ENCODE results near the gene LINGO4. TPM values are rescaled to one million over a fixed set of nuclear protein-coding genes. Genes with fewer than 3 reads are reported as not detected.

Gene LINGO4
- total RNA-seq, 1 donor, result not detected

DNA sequence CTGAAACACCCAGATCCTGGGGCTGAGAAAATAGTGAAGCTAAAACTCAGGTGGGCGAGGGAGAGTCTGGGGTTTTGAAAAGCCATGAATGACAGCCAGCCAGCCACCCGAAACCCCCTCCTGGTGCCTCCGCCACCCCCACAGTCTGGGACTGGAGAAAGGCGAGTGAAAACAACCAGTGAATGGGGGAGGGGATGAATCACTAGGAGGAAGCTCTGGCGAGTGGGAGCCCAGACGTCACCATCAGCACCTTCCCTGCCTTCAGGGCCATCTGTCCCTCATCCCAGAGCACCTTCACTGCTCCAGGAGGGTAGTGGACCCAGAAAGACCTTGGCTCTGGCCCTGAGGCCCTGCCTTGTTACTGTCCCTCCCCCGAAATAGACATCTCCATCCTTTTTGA is 17.2 kb upstream of the LINGO4 start:
- Histone ChIP-seq H3K4me2 (ENCODE audit: insufficient read depth, low read length) (no peak overlapping the region), H3K4me1 (ENCODE audit: insufficient read depth, low read length) (peaks cover 3% of the 10 kb centered on the region), H3K27me3 (ENCODE audit: insufficient read depth, low read length) (peaks cover 19% of the 10 kb centered on the region), H4K20me1 (ENCODE audit: insufficient read depth, low read length) (no peaks in the 10 kb centered on the region), H3K27ac (ENCODE audit: low read depth, low read length) (no peak overlapping the region), H3K79me2 (ENCODE audit: insufficient read depth, low read length) (no peaks in the 10 kb centered on the region), H3K9me3 (ENCODE audit: low read depth, low read length) (no peaks in the 10 kb centered on the region), H3K36me3 (ENCODE audit: insufficient read depth, low read length) (no peaks in the 10 kb centered on the region), H2AFZ (ENCODE audit: low read length) (no peak overlapping the region), H3K4me3 (ENCODE audit: insufficient read depth, low read length) (no peak overlapping the region)
- no peak for TF ChIP-seq CTCF (IDR thresholded peaks at IDR 0.05; ENCODE audit: extremely low read depth, low read depth, low read length)
- DNase-seq (ENCODE audit: insufficient read length, low spot score, missing footprints), result peak; percentile 17

- no peak for DNase-seq (ENCODE audit: insufficient read length, low spot score, missing footprints)
- Histone ChIP-seq H3K9me3 (ENCODE audit: low read depth, low read length) (no peaks in the 10 kb centered on the region), H2AFZ (ENCODE audit: low read length) (no peak overlapping the region), H3K4me1 (ENCODE audit: insufficient read depth, low read length) (peaks cover 3% of the 10 kb centered on the region), H3K36me3 (ENCODE audit: insufficient read depth, low read length) (no peaks in the 10 kb centered on the region), H3K4me2 (ENCODE audit: insufficient read depth, low read length) (no peak overlapping the region), H3K79me2 (ENCODE audit: insufficient read depth, low read length) (no peaks in the 10 kb centered on the region), H4K20me1 (ENCODE audit: insufficient read depth, low read length) (no peaks in the 10 kb centered on the region), H3K27me3 (ENCODE audit: insufficient read depth, low read length) (peaks cover 19% of the 10 kb centered on the region), H3K4me3 (ENCODE audit: insufficient read depth, low read length) (no peak overlapping the region), H3K27ac (ENCODE audit: low read depth, low read length) (no peak overlapping the region)
- no peak for TF ChIP-seq CTCF (IDR thresholded peaks at IDR 0.05; ENCODE audit: extremely low read depth, low read depth, low read length)
Measured at GRCh38 chr1:151820940-151821339, 15.7 kb upstream of the LINGO4 start.

GRCh38 chr1:151819976-151820623 is 14.9 kb upstream of the LINGO4 start:
- H3K9me3 ChIP-seq (ENCODE audit: low read depth, low read length), result no peaks in the 10 kb centered on the region
- peaks cover 19% of the 10 kb centered on the region for H3K27me3 ChIP-seq (ENCODE audit: insufficient read depth, low read length)
- TF ChIP-seq CTCF (IDR thresholded peaks at IDR 0.05; ENCODE audit: extremely low read depth, low read depth, low read length), result no peak
- H4K20me1 ChIP-seq (ENCODE audit: insufficient read depth, low read length), result no peaks in the 10 kb centered on the region
- no peaks in the 10 kb centered on the region for H3K79me2 ChIP-seq (ENCODE audit: insufficient read depth, low read length)
- no peak overlapping the region for H2AFZ ChIP-seq (ENCODE audit: low read length)
- H3K36me3 ChIP-seq (ENCODE audit: insufficient read depth, low read length), result no peaks in the 10 kb centered on the region
- no peak overlapping the region for H3K27ac ChIP-seq (ENCODE audit: low read depth, low read length)
- H3K4me2 ChIP-seq (ENCODE audit: insufficient read depth, low read length), result no peak overlapping the region
- H3K4me3 ChIP-seq (ENCODE audit: insufficient read depth, low read length), result no peak overlapping the region
- peak; percentile 91 for DNase-seq (ENCODE audit: insufficient read length, low spot score, missing footprints)
- peaks cover 3% of the 10 kb centered on the region for H3K4me1 ChIP-seq (ENCODE audit: insufficient read depth, low read length)

DNA sequence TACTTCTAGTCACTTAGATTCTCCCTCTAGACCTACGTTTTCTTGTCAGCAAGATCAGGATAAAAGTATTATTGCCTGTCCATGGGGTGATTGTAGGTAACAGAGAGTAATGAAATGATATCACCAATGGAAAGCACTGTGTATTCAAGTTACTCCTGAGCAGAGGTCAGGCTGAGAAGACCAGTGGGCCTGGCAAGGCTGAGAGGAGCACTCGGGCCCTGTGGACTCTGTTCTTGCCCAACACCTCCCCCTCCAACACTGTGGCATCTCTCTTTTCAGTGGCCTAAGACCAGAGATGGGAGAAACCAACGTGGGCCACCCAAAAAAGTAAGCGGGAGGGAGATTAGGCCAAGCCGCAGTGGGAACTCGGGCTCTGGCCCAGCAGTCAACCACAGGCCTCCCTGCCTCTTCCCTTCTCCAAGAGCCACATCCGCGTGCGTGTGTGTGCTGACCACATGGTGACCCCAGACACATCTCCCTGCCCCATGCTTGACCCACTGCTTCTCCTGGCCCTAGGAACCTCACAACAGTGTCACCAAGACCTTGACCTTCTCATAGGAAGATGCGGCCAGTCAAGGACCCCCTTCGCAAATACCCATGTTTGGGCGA is 14.1 kb upstream of the LINGO4 start:
- TF ChIP-seq CTCF (IDR thresholded peaks at IDR 0.05; ENCODE audit: extremely low read depth, low read depth, low read length), result no peak
- Histone ChIP-seq H3K4me1 (ENCODE audit: insufficient read depth, low read length) (peaks cover 3% of the 10 kb centered on the region), H3K27me3 (ENCODE audit: insufficient read depth, low read length) (peaks cover 15% of the 10 kb centered on the region), H3K4me2 (ENCODE audit: insufficient read depth, low read length) (no peak overlapping the region), H3K4me3 (ENCODE audit: insufficient read depth, low read length) (no peak overlapping the region), H3K79me2 (ENCODE audit: insufficient read depth, low read length) (no peaks in the 10 kb centered on the region), H3K27ac (ENCODE audit: low read depth, low read length) (no peak overlapping the region), H3K36me3 (ENCODE audit: insufficient read depth, low read length) (no peaks in the 10 kb centered on the region), H4K20me1 (ENCODE audit: insufficient read depth, low read length) (no peaks in the 10 kb centered on the region), H2AFZ (ENCODE audit: low read length) (no peak overlapping the region), H3K9me3 (ENCODE audit: low read depth, low read length) (no peaks in the 10 kb centered on the region)
- peak; percentile 69 for DNase-seq (ENCODE audit: insufficient read length, low spot score, missing footprints)

Data from osteoblast (primary cell).